HepG2 (cell line): Measurements from ENCODE around the gene CES2. TPM values are rescaled to one million over a fixed set of nuclear protein-coding genes. Genes with fewer than 3 reads are reported as not detected.
A peak's percentile ranks its signal among the peaks of the same experiment; 100 is the strongest.

Experiments used
- MAF1 ChIP-seq: sonication (generic); formaldehyde crosslinking; IDR thresholded peaks from 2 replicates; pipeline ENCODE4 v1.5.0; 2020; ENCODE audit warnings: missing genetic modification reagents, borderline replicate concordance
- NR2C2 ChIP-seq: sonication (generic); formaldehyde crosslinking; IDR thresholded peaks from 2 replicates; pipeline ENCODE4 v1.4.0; 2020; ENCODE audit warnings: missing genetic modification reagents, mild to moderate bottlenecking, moderate library complexity, borderline replicate concordance
- TSC22D2 ChIP-seq: sonication (generic); formaldehyde crosslinking; IDR thresholded peaks from 2 replicates; pipeline ENCODE4 v1.5.1; 2020; ENCODE audit warnings: missing genetic modification reagents, mild to moderate bottlenecking, borderline replicate concordance
- ZNF264 ChIP-seq: sonication (generic); formaldehyde crosslinking; IDR thresholded peaks from 2 replicates; pipeline ENCODE4 v1.4.0; 2020; ENCODE audit warnings: missing genetic modification reagents
- ZNF275 ChIP-seq: sonication (generic); formaldehyde crosslinking; IDR thresholded peaks from 2 replicates; pipeline ENCODE4 v1.8.0; 2022; ENCODE audit warnings: missing genetic modification reagents, mild to moderate bottlenecking, inconsistent platforms, borderline replicate concordance
- ZNF280B ChIP-seq: sonication (generic); formaldehyde crosslinking; IDR thresholded peaks from 2 replicates; pipeline ENCODE4 v1.5.0; 2020; ENCODE audit warnings: missing genetic modification reagents, mild to moderate bottlenecking, borderline replicate concordance
- ZNF441 ChIP-seq: sonication (generic); formaldehyde crosslinking; IDR thresholded peaks from 2 replicates; pipeline ENCODE4 v1.7.0; 2021; ENCODE audit warnings: missing genetic modification reagents, borderline replicate concordance
- ZNF552 ChIP-seq: sonication (generic); formaldehyde crosslinking; IDR thresholded peaks from 2 replicates; pipeline ENCODE4 v1.9.0; 2022; ENCODE audit warnings: missing genetic modification reagents, mild to moderate bottlenecking, borderline replicate concordance
- ZNF75D ChIP-seq: sonication (generic); formaldehyde crosslinking; IDR thresholded peaks from 2 replicates; pipeline ENCODE4 v1.8.1; 2023; ENCODE audit warnings: missing genetic modification reagents, mild to moderate bottlenecking, borderline replicate concordance
- ZNF792 ChIP-seq: IDR thresholded peaks from 2 replicates; pipeline ENCODE4 v1.6.1; 2016
- polyA plus RNA-seq, 8 experiments: library from polyadenylated mRNA; depleted of rRNA in 3 of 8; stranded (reverse) in 7 of 8; unstranded in 1 of 8; fragments of >200 nt; fragmentation: Illumina TruSeq in 4 of 8; extraction: Trizol in 4 of 8; gene quantifications; 2 replicates each; pipeline versions ENCODE4 v1.2.1 to v1.2.3, GENCODE V29; 2011 to 2016; ENCODE audit warnings: low read depth in 4 of 8, missing spikeins in 1 of 8, mixed read lengths in 1 of 8; ENCODE audit not compliant: insufficient read depth in 1 of 8
- total RNA-seq, 5 experiments: library from RNA; depleted of rRNA; stranded (reverse); fragments of >200 nt; fragmentation: Illumina TruSeq; extraction: Trizol; gene quantifications; 2 replicates each; pipeline ENCODE4 v1.2.3, GENCODE V29; 2016; ENCODE audit warnings: low read depth in 1 of 5
- TF ChIP-seq, protein P1 (sequence below): sonication (generic); formaldehyde crosslinking; IDR thresholded peaks from 2 replicates; pipeline ENCODE4 v1.5.1; 2020; ENCODE audit warnings: missing genetic modification reagents, mild to moderate bottlenecking, borderline replicate concordance
- TF ChIP-seq, protein P2 (sequence below): sonication (generic); formaldehyde crosslinking; IDR thresholded peaks from 2 replicates; pipeline ENCODE4 v1.8.0; 2022; ENCODE audit warnings: mild to moderate bottlenecking, missing genetic modification reagents, borderline replicate concordance
- TF ChIP-seq, protein P3 (sequence below): sonication (generic); IDR thresholded peaks from 2 replicates; pipeline ENCODE4 v1.6.1; 2016; ENCODE audit warnings: low read depth, borderline replicate concordance
- TF ChIP-seq, protein P4 (sequence below): sonication (generic); formaldehyde crosslinking; IDR thresholded peaks from 2 replicates; pipeline ENCODE4 v1.4.0; 2020; ENCODE audit warnings: missing genetic modification reagents

The CES2 gene
- total and polyA plus RNA-seq, 2 of the 13 experiments (the other 11 are each of a cell fraction or from before 2014, with no cell fraction given), result 50.6 to 63.8 TPM

- TF ChIP-seq, protein P1, sequence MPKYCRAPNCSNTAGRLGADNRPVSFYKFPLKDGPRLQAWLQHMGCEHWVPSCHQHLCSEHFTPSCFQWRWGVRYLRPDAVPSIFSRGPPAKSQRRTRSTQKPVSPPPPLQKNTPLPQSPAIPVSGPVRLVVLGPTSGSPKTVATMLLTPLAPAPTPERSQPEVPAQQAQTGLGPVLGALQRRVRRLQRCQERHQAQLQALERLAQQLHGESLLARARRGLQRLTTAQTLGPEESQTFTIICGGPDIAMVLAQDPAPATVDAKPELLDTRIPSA (CRISPR knock-in tag), result no peak
- TF ChIP-seq, protein P2, sequence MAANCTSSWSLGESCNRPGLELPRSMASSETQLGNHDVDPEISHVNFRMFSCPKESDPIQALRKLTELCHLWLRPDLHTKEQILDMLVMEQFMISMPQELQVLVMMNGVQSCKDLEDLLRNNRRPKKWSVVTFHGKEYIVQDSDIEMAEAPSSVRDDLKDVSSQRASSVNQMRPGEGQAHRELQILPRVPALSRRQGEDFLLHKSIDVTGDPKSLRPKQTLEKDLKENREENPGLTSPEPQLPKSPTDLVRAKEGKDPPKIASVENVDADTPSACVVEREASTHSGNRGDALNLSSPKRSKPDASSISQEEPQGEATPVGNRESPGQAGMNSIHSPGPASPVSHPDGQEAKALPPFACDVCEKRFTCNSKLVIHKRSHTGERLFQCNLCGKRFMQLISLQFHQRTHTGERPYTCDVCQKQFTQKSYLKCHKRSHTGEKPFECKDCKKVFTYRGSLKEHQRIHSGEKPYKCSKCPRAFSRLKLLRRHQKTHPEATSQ, result no peak
- TF ChIP-seq ZNF275 (CRISPR knock-in tag) (no peak), MAF1 (CRISPR knock-in tag) (no peak), ZNF264 (CRISPR knock-in tag) (0 out of 2 replicates have a peak, but pooled peaks have one; percentile 35), NR2C2 (CRISPR knock-in tag) (0 out of 2 replicates have a peak, but pooled peaks have one; percentile 14), TSC22D2 (CRISPR knock-in tag) (no peak), ZNF552 (CRISPR knock-in tag) (0 out of 2 replicates have a peak, but pooled peaks have one; percentile 9), ZNF280B (CRISPR knock-in tag) (no peak; the same call in 1 of the 2 replicates), ZNF792 (CRISPR knock-in tag) (0 out of 2 replicates have a peak, but pooled peaks have one; percentile 45), ZNF75D (CRISPR knock-in tag) (no peak), ZNF441 (peak; percentile 77; the same call in 1 of the 2 replicates)
- TF ChIP-seq, protein P3, sequence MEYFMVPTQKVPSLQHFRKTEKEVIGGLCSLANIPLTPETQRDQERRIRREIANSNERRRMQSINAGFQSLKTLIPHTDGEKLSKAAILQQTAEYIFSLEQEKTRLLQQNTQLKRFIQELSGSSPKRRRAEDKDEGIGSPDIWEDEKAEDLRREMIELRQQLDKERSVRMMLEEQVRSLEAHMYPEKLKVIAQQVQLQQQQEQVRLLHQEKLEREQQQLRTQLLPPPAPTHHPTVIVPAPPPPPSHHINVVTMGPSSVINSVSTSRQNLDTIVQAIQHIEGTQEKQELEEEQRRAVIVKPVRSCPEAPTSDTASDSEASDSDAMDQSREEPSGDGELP, result peak; percentile 9; the same call in 1 of the 2 replicates
- TF ChIP-seq, protein P4, sequence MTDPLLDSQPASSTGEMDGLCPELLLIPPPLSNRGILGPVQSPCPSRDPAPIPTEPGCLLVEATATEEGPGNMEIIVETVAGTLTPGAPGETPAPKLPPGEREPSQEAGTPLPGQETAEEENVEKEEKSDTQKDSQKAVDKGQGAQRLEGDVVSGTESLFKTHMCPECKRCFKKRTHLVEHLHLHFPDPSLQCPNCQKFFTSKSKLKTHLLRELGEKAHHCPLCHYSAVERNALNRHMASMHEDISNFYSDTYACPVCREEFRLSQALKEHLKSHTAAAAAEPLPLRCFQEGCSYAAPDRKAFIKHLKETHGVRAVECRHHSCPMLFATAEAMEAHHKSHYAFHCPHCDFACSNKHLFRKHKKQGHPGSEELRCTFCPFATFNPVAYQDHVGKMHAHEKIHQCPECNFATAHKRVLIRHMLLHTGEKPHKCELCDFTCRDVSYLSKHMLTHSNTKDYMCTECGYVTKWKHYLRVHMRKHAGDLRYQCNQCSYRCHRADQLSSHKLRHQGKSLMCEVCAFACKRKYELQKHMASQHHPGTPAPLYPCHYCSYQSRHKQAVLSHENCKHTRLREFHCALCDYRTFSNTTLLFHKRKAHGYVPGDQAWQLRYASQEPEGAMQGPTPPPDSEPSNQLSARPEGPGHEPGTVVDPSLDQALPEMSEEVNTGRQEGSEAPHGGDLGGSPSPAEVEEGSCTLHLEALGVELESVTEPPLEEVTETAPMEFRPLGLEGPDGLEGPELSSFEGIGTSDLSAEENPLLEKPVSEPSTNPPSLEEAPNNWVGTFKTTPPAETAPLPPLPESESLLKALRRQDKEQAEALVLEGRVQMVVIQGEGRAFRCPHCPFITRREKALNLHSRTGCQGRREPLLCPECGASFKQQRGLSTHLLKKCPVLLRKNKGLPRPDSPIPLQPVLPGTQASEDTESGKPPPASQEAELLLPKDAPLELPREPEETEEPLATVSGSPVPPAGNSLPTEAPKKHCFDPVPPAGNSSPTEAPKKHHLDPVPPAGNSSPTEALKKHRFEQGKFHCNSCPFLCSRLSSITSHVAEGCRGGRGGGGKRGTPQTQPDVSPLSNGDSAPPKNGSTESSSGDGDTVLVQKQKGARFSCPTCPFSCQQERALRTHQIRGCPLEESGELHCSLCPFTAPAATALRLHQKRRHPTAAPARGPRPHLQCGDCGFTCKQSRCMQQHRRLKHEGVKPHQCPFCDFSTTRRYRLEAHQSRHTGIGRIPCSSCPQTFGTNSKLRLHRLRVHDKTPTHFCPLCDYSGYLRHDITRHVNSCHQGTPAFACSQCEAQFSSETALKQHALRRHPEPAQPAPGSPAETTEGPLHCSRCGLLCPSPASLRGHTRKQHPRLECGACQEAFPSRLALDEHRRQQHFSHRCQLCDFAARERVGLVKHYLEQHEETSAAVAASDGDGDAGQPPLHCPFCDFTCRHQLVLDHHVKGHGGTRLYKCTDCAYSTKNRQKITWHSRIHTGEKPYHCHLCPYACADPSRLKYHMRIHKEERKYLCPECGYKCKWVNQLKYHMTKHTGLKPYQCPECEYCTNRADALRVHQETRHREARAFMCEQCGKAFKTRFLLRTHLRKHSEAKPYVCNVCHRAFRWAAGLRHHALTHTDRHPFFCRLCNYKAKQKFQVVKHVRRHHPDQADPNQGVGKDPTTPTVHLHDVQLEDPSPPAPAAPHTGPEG (CRISPR knock-in tag), result no peak
Measured at GRCh38 chr16:66961065-66961744, 25.9 kb downstream of the CES2 start, which contains the start of gene CES3 (continued).
